Measurements from ENCODE around the gene YY1AP1. TPM values are rescaled to one million over a fixed set of nuclear protein-coding genes. Genes with fewer than 3 reads are reported as not detected.
"Not testable (repeated sequence)": the region's sequence is repeated elsewhere in the genome, so short reads cannot be mapped to it uniquely, and the experiment has no call there.

The YY1AP1 gene
- total RNA-seq, 3 donors from 2014 or later: 55.8 to 114 (median 56.7) TPM

DNA sequence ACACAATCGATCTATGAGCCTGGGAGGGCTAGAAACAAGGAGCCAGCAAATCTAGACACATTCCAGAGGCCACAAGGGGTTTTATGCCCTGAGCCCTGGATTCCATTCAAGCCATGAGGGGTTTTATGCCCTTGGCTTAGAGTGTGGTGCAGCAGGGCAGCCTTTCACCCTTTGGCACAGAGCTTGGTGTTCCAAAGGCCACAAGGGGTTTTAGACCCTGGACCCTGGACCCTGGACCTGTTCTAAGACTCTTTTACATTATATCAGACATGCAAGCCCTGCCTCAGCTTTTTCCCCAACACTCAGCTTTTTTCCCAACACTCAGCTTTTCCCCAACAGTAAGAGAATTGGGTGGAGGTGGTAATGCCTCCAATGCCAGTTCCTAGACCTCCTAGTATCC lies 65.2 kb downstream of the YY1AP1 start:
- no peak for DNase-seq
- Histone ChIP-seq H3K4me3 (no peak overlapping the region), H3K9me3 (no peaks in the 10 kb centered on the region), H3K36me3 (ENCODE audit: low read depth) (no peaks in the 10 kb centered on the region), H3K4me1 (ENCODE audit: low read depth) (no peaks in the 10 kb centered on the region)
- TF ChIP-seq, protein P1, sequence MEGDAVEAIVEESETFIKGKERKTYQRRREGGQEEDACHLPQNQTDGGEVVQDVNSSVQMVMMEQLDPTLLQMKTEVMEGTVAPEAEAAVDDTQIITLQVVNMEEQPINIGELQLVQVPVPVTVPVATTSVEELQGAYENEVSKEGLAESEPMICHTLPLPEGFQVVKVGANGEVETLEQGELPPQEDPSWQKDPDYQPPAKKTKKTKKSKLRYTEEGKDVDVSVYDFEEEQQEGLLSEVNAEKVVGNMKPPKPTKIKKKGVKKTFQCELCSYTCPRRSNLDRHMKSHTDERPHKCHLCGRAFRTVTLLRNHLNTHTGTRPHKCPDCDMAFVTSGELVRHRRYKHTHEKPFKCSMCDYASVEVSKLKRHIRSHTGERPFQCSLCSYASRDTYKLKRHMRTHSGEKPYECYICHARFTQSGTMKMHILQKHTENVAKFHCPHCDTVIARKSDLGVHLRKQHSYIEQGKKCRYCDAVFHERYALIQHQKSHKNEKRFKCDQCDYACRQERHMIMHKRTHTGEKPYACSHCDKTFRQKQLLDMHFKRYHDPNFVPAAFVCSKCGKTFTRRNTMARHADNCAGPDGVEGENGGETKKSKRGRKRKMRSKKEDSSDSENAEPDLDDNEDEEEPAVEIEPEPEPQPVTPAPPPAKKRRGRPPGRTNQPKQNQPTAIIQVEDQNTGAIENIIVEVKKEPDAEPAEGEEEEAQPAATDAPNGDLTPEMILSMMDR (IDR thresholded peaks at IDR 0.05): no peak
- ATAC-seq: no peak
- intact Hi-C loops (cut with DNase I, micrococcal nuclease): no loop called here

DNA sequence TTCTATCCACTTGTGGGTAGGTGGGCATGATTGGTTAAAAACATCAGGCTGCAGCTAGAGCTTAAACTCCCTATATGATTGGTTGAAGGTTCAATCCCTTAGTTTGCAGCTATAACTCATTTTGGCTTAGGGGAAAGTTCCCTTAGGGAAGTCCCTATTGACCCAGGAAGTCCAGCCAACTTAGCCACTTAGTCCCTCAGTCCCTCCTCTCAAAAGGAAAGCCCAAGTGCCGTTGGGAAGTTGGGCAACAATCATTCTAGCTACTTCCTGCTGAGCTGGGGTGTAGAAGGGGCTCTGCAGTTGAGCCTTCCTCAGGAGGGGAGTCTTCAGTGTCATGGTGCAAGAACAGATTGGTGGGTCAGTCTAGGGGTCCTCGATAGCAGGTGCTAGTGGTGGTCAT lies 66.4 kb downstream of the YY1AP1 start:
- no peak for DNase-seq
- TF ChIP-seq, protein P1 (IDR thresholded peaks at IDR 0.05): no peak
- Histone ChIP-seq H3K4me3 (no peak overlapping the region), H3K4me1 (ENCODE audit: low read depth) (no peaks in the 10 kb centered on the region), H3K36me3 (ENCODE audit: low read depth) (no peaks in the 10 kb centered on the region), H3K9me3 (no peaks in the 10 kb centered on the region)
- intact Hi-C loops (cut with DNase I, micrococcal nuclease): no loop called here
- ATAC-seq: no peak

DNA sequence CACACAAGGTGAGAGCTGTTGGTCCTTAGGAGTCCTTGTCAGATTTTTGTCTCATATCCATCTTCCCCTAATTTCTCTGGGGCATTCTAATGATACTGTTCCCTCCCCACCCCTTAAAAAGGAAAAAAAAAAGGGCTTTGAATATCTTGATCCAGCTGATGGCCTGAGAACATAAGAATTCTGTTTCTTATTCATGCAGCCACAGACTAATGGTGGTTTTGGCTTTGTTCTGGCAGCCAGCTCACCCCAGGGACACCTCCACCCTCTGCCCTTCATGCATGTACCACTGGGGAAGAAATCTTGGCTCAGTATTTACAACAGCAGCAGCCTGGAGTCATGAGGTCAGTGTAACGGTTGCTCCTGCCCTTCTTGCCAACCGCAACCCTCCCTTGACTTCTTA lies 75.3 kb downstream of the YY1AP1 start:
- H3K36me3 ChIP-seq (ENCODE audit: low read depth); H3K9me3 ChIP-seq; H3K4me3 ChIP-seq; H3K4me1 ChIP-seq (ENCODE audit: low read depth); intact Hi-C loops (cut with DNase I, micrococcal nuclease); ATAC-seq; DNase-seq: not testable (repeated sequence)

DNA sequence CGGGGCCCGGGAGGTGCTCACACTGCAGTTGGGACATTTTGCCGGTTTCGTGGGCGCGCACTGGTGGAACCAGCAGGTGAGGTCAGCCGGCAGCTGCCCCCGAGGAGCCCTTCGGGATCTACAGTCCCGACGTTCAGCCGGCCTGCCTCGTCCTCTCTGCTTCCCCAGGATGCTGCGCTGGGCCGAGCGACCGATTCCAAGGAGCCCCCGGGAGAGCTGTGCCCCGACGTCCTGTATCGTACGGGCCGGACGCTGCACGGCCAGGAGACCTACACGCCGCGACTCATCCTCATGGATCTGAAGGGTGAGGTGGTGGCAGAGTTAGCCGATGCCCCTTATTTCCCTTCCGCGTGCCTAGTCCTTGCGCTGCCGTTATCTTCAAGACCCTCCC lies 78.3 kb downstream of the YY1AP1 start:
- H3K9me3 ChIP-seq; H3K4me3 ChIP-seq; DNase-seq; intact Hi-C loops (cut with DNase I, micrococcal nuclease); H3K36me3 ChIP-seq (ENCODE audit: low read depth); H3K4me1 ChIP-seq (ENCODE audit: low read depth): not testable (repeated sequence)
- peak; percentile 39 for ATAC-seq

DNA sequence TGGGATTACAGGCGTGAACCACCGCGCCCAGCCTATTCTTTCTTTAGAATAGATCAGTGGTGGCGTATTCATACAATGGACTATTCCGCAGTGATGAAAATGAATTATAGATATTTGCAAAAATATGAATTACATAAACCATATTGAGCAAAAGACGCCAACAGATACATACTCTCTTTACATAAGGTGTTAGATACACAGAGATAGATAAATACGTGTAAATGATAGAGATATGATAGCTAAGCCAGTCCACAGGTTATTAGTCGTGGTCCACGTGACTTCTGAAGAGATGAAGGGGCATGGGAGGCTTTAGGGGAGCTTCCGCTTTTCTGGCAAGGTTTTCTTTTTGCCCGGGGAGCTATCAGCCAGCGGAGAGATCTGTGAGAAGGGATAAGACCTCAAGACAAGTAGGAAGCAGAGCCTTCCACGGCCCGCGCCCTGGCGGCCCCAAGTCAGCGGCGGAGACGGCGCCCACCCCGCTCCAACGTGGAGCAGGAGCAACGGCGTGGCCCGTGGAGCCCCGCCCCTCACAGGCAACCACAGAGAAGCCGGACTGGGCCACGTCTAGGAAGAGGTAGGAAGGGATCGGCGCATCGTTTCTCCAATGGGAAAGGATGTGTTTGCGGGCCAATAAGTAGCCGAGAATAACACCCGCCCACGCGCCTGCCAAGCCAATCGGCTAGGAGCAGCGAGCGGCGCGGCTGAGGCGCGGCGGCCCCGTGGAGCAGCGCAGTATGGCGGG lies 78.9 kb downstream of the YY1AP1 start, which contains the start of gene MSTO1:
MSTO1 (plus strand) TSS at position 704 of the 742 bp plus-strand sequence; CDS start at position 735, 31 bp downstream.
- TF ChIP-seq, protein P1 (IDR thresholded peaks at IDR 0.05): no peak
- Histone ChIP-seq H3K36me3 (ENCODE audit: low read depth) (no peaks in the 10 kb centered on the region), H3K4me1 (ENCODE audit: low read depth) (no peaks in the 10 kb centered on the region), H3K9me3 (no peaks in the 10 kb centered on the region), H3K4me3 (peak within 1 kb of the TSS; percentile 34)
- intact Hi-C loops (cut with DNase I, micrococcal nuclease): no loop called here
- peak; percentile 95 to 98 (median 96) for DNase-seq
- peak; percentile 99 for ATAC-seq

Other genes with a start within 250 kb of the YY1AP1 start
- 100 to 1,000 TPM in 1 of 3 donors, 10 to 100 TPM in 2; 50.4 to 100 (median 64.4) TPM for gene ASH1L, start 126.0 kb downstream of the YY1AP1 start, total RNA-seq
- 10 to 100 TPM; 21.2 to 24.1 (median 23.1) TPM for gene MSTO1, start 78.6 kb downstream of the YY1AP1 start, total RNA-seq
- 10 to 100 TPM; 75.8 to 91.4 (median 87.1) TPM for gene DAP3, start 317 bp upstream of the YY1AP1 start, total RNA-seq
- gene GON4L, start 168.4 kb upstream of the YY1AP1 start, total RNA-seq: 10 to 100 TPM; 38.7 to 63.0 (median 54.3) TPM
- 10 to 100 TPM in 1 of 3 donors, 1 to 10 TPM in 2; 1.6 to 18.4 (median 3.2) TPM for gene SYT11, start 170.8 kb upstream of the YY1AP1 start, total RNA-seq
- 10 to 100 TPM; 21.8 to 29.7 (median 23.5) TPM for gene RIT1, start 222.6 kb upstream of the YY1AP1 start, total RNA-seq
- 10 to 100 TPM; 52.9 to 59.5 (median 58.6) TPM for gene KHDC4, start 245.6 kb upstream of the YY1AP1 start, total RNA-seq

Measured in mucosa of descending colon (tissue), 3 donors.